G401 (cell line): ENCODE measurements around the gene SNX9. TPM values are rescaled to one million over a fixed set of nuclear protein-coding genes. Genes with fewer than 3 reads are reported as not detected.
"Not testable (repeated sequence)": the region's sequence is repeated elsewhere in the genome, so short reads cannot be mapped to it uniquely, and the experiment has no call there.

Experiments
- DNase-seq: peaks from one replicate; pipeline ENCODE4 v3.0.0-alpha.2; 2015; ENCODE audit warnings: low spot score
- in situ Hi-C: cut with HindIII; loops from 2 replicates; pipeline ENCODE4 v1.10.0; 2016; ENCODE audit warnings: low sequenced_read_pairs, mixed read lengths
- total RNA-seq: library from RNA; depleted of rRNA; stranded (reverse); fragments of >200 nt; shearing (Covaris generic); gene quantifications from 2 replicates; pipeline ENCODE4 v1.2.3, GENCODE V29; 2014

SNX9 gene
- total RNA-seq, 1 experiment from 2014 or later, result 20.5 TPM

- DNase-seq, in situ Hi-C loops: not testable (repeated sequence)
Observed at GRCh38 chr6:157799561-157799960, 23.5 kb upstream of the SNX9 start.

- in situ Hi-C loops, result no loop called here
- DNase-seq, result no peak
Observed at GRCh38 chr6:157800420-157801237, 22.4 kb upstream of the SNX9 start.

GRCh38 chr6:157804448-157805327 lies 18.4 kb upstream of the SNX9 start:
- DNase-seq, result no peak
- in situ Hi-C loops, result no loop called here

DNA sequence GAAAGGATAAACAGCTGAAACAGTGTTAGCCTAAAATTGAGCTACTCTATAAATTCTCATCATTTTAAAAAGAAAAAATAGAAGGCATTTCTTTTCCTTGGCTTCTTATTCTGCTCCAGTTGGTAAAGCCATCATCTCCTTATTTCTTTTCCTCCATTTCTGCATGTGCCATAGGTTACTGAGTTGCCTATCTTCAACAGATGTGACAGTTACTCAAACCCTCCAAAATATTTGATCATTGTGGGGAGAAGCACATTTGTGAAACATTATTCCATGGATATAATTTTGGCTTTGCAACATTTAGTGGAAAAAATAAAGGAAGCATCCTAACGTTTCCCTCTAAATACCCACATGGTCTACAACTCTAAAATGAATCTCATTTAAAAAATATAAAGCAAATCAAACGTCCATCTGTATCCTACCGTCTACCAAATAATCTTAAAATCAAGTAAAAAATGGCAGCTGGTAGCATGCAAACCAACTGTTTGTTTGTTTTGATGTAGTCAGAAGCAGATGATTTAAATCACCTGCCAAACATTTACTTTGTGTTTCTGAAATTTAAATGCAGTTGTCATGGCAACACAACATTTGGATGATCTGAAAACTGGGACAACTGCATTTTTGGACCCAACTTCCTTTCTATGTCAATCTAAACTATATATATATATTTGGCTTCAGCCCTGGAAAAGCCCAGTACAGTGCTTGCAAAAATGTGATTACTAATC lies 16.8 kb upstream of the SNX9 start:
- DNase-seq, result no peak
- in situ Hi-C loops, result no loop called here

- no peak for DNase-seq
- in situ Hi-C loops, result no loop called here
Observed at GRCh38 chr6:157806856-157807215, 16.2 kb upstream of the SNX9 start.

DNA sequence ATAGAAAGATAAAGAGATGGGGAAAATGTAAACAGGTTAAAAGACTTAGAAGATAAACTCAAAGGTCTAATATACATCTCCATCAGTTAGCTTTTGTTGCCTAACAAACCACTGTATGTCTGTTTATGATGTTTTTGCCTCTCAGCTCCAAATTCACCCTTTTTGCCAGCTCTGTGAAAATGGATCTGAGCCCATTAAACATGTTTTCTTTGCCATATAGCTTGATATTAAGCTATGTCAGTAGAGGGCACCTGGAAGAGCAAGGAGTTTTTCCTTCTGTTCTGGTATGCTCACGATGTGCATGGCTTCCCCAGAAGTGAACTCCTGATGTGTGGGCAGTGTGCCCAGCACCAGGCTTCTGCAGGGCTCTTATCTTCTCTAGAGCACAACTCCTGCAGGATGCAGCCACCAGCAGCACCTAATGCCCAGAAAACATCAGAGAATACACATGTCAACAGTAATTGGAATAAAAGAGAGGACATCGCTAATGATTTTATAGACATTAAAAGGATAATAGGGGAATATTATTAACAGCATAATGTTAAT lies 14.6 kb upstream of the SNX9 start:
- in situ Hi-C loops, result no loop called here
- DNase-seq, result no peak

DNA sequence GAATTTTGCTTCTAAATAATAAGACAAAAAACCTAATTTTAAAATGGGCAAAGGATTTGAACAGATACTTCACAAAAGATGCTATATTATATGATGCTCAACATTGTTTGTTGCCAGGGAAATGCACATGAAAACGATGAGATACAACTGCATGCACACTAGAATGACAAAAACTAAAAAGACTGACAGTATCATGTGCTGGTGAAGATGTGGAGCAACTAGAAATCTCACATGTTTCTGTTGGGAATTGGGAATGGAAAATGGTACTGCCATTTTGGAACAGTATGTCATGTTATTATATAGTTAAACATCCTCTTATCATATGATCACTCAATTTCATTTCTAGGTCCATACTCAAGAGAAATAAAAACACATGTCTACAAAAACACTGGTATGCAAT lies 13.4 kb upstream of the SNX9 start:
- in situ Hi-C loops, result no loop called here
- DNase-seq, result no peak

GRCh38 chr6:157811137-157811475 lies 11.9 kb upstream of the SNX9 start:
- in situ Hi-C loops, result no loop called here
- no peak for DNase-seq

GRCh38 chr6:157811476-157812173 lies 11.4 kb upstream of the SNX9 start:
- DNase-seq, result no peak
- in situ Hi-C loops, result no loop called here

GRCh38 chr6:157812425-157813171 lies 10.4 kb upstream of the SNX9 start:
- in situ Hi-C loops, result no loop called here
- DNase-seq, result no peak

DNA sequence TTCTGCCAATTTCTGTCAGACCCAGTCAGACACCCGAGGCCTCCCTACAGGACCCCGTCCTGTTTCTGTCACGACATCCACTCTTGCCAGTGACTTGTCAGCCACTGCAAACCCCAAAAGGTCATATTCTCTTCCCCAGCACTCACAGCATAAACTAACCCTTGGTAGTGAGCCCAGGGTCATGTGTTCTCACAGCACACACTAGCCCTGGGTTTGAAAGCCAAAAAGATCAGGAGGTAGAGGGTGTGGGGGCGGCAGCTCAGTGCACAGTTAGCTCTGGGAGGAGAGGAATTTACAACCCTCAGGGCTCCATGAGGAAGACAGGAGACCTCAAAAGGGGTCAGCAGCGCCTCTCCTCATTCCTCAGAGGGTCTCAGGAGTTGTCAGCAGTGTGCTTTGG lies 9.9 kb upstream of the SNX9 start:
- DNase-seq, result no peak
- in situ Hi-C loops, result no loop called here

GRCh38 chr6:157813750-157814455 lies 9.1 kb upstream of the SNX9 start:
- in situ Hi-C loops, result no loop called here
- DNase-seq, result no peak

DNA sequence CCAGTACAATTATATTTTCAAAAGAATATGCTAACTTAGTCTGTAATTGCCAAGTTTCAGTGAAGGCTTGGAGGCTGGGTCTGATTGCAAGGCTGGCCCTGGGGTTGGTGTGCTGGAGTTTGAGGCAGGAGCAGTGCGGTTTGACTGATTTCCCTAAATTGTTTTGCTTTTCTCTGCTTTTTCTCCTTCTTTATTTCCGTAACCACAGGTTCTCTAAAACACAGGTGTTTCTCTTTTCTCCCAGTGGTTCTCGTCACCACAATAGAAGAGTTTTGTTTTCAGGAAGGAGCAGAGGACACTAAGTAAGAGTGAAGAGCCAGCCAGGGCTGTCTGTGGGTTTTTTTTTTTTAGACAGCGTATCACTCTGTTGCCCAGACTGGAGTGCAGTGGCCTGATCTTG lies 8.2 kb upstream of the SNX9 start:
- no peak for DNase-seq
- in situ Hi-C loops, result no loop called here

- in situ Hi-C loops, result no loop called here
- DNase-seq, result peak; percentile 17
Observed at GRCh38 chr6:157821342-157822033, 1.6 kb upstream of the SNX9 start.

- in situ Hi-C loops, result no loop called here
- peak; percentile 33 for DNase-seq
Observed at GRCh38 chr6:157822245-157823000, 623 bp upstream of the SNX9 start.

DNA sequence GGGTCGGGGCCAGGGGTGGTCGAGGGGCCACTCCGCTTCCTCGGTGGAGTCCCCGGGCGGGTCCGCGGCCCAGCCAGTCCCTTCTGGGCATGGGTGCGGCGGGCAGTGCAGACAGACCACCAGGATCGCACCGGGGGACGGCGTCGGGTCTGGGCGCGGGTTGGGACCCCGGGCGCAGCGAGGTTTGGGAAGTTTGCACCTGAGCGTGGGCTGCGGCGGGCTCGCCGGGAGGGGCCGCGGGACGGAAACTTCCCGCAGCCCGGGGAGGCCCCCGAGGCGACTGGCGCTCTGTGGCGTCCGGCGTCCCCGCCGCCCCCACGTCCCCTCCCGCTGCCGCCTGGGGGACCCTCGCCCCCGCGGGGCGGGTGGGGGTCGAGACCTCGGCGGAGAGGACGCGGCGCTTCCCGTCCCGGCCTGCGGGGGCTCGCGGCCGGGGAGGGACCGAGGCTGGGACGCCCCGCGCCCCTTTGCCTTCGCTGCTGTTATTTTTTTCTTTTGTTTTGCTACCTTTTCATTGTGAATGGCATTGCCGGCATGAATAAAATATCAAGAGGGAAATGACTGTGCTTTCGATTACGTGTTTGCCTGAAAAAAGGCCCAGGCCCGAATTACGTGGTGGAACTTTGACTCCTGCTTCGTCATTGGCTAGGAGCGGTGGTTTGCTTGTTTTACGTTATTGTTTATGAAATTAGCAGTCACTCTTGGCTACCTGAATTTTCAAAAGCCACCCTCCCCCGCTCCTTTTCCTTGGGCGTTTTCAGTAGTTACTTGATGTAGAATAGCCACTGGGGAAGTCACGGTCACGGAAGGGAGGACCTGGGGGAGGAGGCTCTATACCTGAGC lies 703 bp downstream of the SNX9 start:
- peak; percentile 41 for DNase-seq
- in situ Hi-C loops, result no loop called here
